ENCODE measurements around the gene RAI1. TPM values are rescaled to one million over a fixed set of nuclear protein-coding genes. Genes with fewer than 3 reads are reported as not detected.

RAI1 gene
- total and polyA plus RNA-seq, 2 of the 13 experiments (the other 11 are each of a cell fraction or from before 2014, with no cell fraction given): 3.4 to 5.2 TPM

GRCh38 chr17:17818088-17818526 is 136.8 kb downstream of the RAI1 start:
- intact Hi-C loops (cut with micrococcal nuclease; ENCODE audit: unreplicated experiment) (no loop called here), in situ Hi-C loops (cut with HindIII; ENCODE audit: extremely low pct_ligation_motif_present, low pct_unique_long_range_greater_than_20kb) (no loop called here)
- POLR2A ChIA-PET: interaction anchor here (1.9 kb wide), 1 partner anchor 18 kb away, joined by 4 read pairs; no protein-coding TSS in a partner anchor
- Histone ChIP-seq H3K36me3 (replicated peaks in 1 of 2; ENCODE audit: control insufficient read depth in 1 of 2, insufficient read depth in 2 of 2, low read length in 2 of 2) (peaks cover 60 to 88% of the 10 kb centered on the region in 2 experiments), H3K79me2 (ENCODE audit: insufficient read depth, low read length) (peaks cover 30% of the 10 kb centered on the region), H3K4me2 (ENCODE audit: low read depth, low read length) (no peak overlapping the region), H2AFZ (ENCODE audit: low read length) (no peak overlapping the region), H3K27me3 (ENCODE audit: control insufficient read depth in 1 of 2, insufficient read depth in 2 of 2, low read length in 2 of 2) (no peaks in the 10 kb centered on the region), H3K9ac (ENCODE audit: insufficient read depth, low read depth, low read length) (no peak overlapping the region), H4K20me1 (ENCODE audit: insufficient read depth, low read length) (peaks cover 52% of the 10 kb centered on the region), H3K27ac (ENCODE audit: extremely low read length, insufficient read depth, low read length) (no peak overlapping the region), H3K4me3 (replicated peaks in 1 of 3; ENCODE audit: insufficient read depth in 1 of 3, low read depth in 2 of 3, low read length in 3 of 3) (no peak overlapping the region), H3K4me1 (ENCODE audit: insufficient read depth, low read length) (peaks cover 51% of the 10 kb centered on the region), H3K9me3 (ENCODE audit: low read length) (no peaks in the 10 kb centered on the region)
- 83% methylated on average over 10 of the region's 10 CpGs for WGBS (ENCODE audit: low lambda C conversion rate)
- no peak for ATAC-seq
- peak; percentile 50; the same call in 1 of the 2 replicates for TF ChIP-seq CEBPB (IDR thresholded peaks at IDR 0.05; ENCODE audit: borderline replicate concordance, low read depth, low read length)
- no peak for TF ChIP-seq BRCA1 (CRISPR knock-in tag; IDR thresholded peaks at IDR 0.05)
- BruUV-seq (replicated peaks): no TSS peak
- DNase-seq (ENCODE audit: low spot score): no peak
- CTCF ChIA-PET (ENCODE audit: low intra/inter-chr PET ratio, low total read pairs): interaction anchor here (1.3 kb wide), 1 partner anchor 42 kb away, joined by 3 read pairs; no protein-coding TSS in a partner anchor
- FAIRE-seq: no peak

DNA sequence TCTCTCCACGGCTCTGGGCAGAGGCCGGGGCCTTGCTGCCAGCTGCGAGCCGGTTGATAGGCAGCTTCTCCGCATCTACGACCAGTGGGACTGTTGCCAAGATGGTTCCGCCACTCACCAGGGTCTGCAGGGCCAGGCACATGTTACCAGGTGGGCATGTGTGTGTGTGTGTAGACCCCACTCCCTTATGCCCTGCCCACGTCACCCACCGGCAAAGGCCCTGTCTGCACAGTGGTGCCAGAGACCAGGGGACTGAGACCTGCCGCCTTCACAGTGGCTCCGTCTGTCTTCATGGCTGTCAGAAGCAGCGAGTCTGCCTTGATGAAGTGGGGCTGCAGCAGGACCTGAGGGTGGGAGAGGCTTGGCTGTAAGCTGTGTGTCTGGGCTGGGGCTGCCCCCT is 137.9 kb downstream of the RAI1 start:
- H3K4me3 ChIP-seq (replicated peaks in 1 of 3; ENCODE audit: insufficient read depth in 1 of 3, low read depth in 2 of 3, low read length in 3 of 3): no peak overlapping the region
- in situ Hi-C loops (cut with HindIII; ENCODE audit: extremely low pct_ligation_motif_present, low pct_unique_long_range_greater_than_20kb) (no loop called here), intact Hi-C loops (cut with micrococcal nuclease; ENCODE audit: unreplicated experiment) (no loop called here)
- peaks cover 36% of the 10 kb centered on the region for H3K79me2 ChIP-seq (ENCODE audit: insufficient read depth, low read length)
- 100% methylated on average over 4 of the region's 12 CpGs for WGBS (ENCODE audit: low lambda C conversion rate)
- H4K20me1 ChIP-seq (ENCODE audit: insufficient read depth, low read length): peaks cover 55% of the 10 kb centered on the region
- POLR2A ChIA-PET: interaction anchor here (1.2 to 1.9 kb wide), 2 partner anchors 17 to 18 kb away, joined by 4 read pairs; no protein-coding TSS in a partner anchor
- H3K36me3 ChIP-seq (replicated peaks in 1 of 2; ENCODE audit: control insufficient read depth in 1 of 2, insufficient read depth in 2 of 2, low read length in 2 of 2): peaks cover 60 to 85% of the 10 kb centered on the region in 2 experiments
- no peak overlapping the region for H3K9ac ChIP-seq (ENCODE audit: insufficient read depth, low read depth, low read length)
- no peaks in the 10 kb centered on the region for H3K9me3 ChIP-seq (ENCODE audit: low read length)
- CTCF ChIA-PET (ENCODE audit: low intra/inter-chr PET ratio, low total read pairs): no interaction called here
- FAIRE-seq (no peak), ATAC-seq (no peak), DNase-seq (ENCODE audit: low spot score) (no peak)
- TF ChIP-seq ZNF274 (CRISPR knock-in tag; IDR thresholded peaks at IDR 0.05) (0 out of 2 replicates have a peak, but pooled peaks have one; percentile 23), SOX13 (IDR thresholded peaks at IDR 0.05) (no peak), SOX13 (CRISPR knock-in tag; conservative IDR thresholded peaks at IDR 0.05 in 1 of 2, IDR thresholded peaks at IDR 0.05 in 1 of 2) (no peak)
- H3K27me3 ChIP-seq (ENCODE audit: control insufficient read depth in 1 of 2, insufficient read depth in 2 of 2, low read length in 2 of 2): no peaks in the 10 kb centered on the region
- no peak overlapping the region for H3K27ac ChIP-seq (ENCODE audit: extremely low read length, insufficient read depth, low read length)
- H3K4me2 ChIP-seq (ENCODE audit: low read depth, low read length): no peak overlapping the region
- no TSS peak for BruUV-seq (replicated peaks)
- H3K4me1 ChIP-seq (ENCODE audit: insufficient read depth, low read length): peaks cover 57% of the 10 kb centered on the region
- no peak overlapping the region for H2AFZ ChIP-seq (ENCODE audit: low read length)

All from HepG2 (cell line).